ENCODE results near the gene ZNF236. TPM values are rescaled to one million over a fixed set of nuclear protein-coding genes. Genes with fewer than 3 reads are reported as not detected.

The ZNF236 gene
- total and polyA plus RNA-seq, 2 donors (not counting 1 experiment from before 2014, with no cell fraction given) = 2.9 to 8.4 TPM

DNA sequence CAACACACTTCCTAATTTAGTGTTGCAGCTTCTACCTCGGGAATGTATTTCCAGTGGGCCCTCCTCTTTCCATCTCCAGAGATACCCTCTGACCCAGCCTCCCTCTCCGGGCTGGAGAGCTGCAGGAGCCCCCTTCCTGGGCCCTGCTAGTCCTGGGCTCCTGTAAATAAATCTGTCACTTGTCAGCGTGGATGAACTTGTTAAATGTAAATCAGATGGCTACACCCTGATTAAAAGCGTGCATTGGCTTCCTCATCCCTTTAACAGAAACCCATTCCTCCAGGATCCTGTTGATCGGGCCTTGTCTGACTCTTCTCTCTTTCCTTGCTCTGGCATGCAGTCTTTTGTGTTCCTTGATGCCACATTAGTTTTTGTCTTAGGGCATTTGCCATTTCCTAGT, 2.4 kb downstream of the ZNF236 start:
- Histone ChIP-seq H3K79me2 (ENCODE audit: control insufficient read depth, insufficient read depth, low read length) (peaks cover 49% of the 10 kb centered on the region), H3K4me1 (ENCODE audit: control insufficient read depth, extremely low read depth, insufficient read depth, low read length) (no peaks in the 10 kb centered on the region), H4K20me1 (ENCODE audit: control insufficient read depth, extremely low read depth, insufficient read depth, low read length) (no peaks in the 10 kb centered on the region), H3K27ac (ENCODE audit: insufficient read depth, low read length) (no peak overlapping the region), H3K9me3 (ENCODE audit: control insufficient read depth, insufficient read depth, low read depth, low read length) (no peaks in the 10 kb centered on the region), H3K27me3 (ENCODE audit: control insufficient read depth, insufficient read depth, low read length) (no peaks in the 10 kb centered on the region), H3K36me3 (ENCODE audit: control insufficient read depth, insufficient read depth, low read length) (no peaks in the 10 kb centered on the region), H3K4me2 (ENCODE audit: extremely low read depth, insufficient read depth, low read length) (no peak overlapping the region), H2AFZ (ENCODE audit: low read length) (no peak overlapping the region), H3K4me3 (replicated peaks in 1 of 4; ENCODE audit: control extremely low read depth in 1 of 4, insufficient read depth in 1 of 4, low read depth in 3 of 4, low read length in 4 of 4) (no peak overlapping the region), H3K9ac (ENCODE audit: insufficient read depth, low read length) (no peak overlapping the region)
- DNase-seq (ENCODE audit: low read depth in 2 of 2) = no peak
- no peak for TF ChIP-seq EZH2 (IDR thresholded peaks at IDR 0.05; ENCODE audit: low read length, missing control alignments)
- TF ChIP-seq, protein P1, sequence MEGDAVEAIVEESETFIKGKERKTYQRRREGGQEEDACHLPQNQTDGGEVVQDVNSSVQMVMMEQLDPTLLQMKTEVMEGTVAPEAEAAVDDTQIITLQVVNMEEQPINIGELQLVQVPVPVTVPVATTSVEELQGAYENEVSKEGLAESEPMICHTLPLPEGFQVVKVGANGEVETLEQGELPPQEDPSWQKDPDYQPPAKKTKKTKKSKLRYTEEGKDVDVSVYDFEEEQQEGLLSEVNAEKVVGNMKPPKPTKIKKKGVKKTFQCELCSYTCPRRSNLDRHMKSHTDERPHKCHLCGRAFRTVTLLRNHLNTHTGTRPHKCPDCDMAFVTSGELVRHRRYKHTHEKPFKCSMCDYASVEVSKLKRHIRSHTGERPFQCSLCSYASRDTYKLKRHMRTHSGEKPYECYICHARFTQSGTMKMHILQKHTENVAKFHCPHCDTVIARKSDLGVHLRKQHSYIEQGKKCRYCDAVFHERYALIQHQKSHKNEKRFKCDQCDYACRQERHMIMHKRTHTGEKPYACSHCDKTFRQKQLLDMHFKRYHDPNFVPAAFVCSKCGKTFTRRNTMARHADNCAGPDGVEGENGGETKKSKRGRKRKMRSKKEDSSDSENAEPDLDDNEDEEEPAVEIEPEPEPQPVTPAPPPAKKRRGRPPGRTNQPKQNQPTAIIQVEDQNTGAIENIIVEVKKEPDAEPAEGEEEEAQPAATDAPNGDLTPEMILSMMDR (conservative IDR thresholded peaks at IDR 0.05 in 1 of 2, IDR thresholded peaks at IDR 0.05 in 1 of 2; ENCODE audit: low read depth in 1 of 2, low read length in 2 of 2) = no peak

GRCh38 chr18:76827205-76828200, 5.1 kb downstream of the ZNF236 start:
- Histone ChIP-seq H3K4me1 (ENCODE audit: control insufficient read depth, extremely low read depth, insufficient read depth, low read length) (no peaks in the 10 kb centered on the region), H3K79me2 (ENCODE audit: control insufficient read depth, insufficient read depth, low read length) (peaks cover 40% of the 10 kb centered on the region), H3K4me3 (replicated peaks in 1 of 4; ENCODE audit: control extremely low read depth in 1 of 4, insufficient read depth in 1 of 4, low read depth in 3 of 4, low read length in 4 of 4) (no peak overlapping the region), H4K20me1 (ENCODE audit: control insufficient read depth, extremely low read depth, insufficient read depth, low read length) (no peaks in the 10 kb centered on the region), H3K27me3 (ENCODE audit: control insufficient read depth, insufficient read depth, low read length) (no peaks in the 10 kb centered on the region), H3K36me3 (ENCODE audit: control insufficient read depth, insufficient read depth, low read length) (no peaks in the 10 kb centered on the region), H3K9me3 (ENCODE audit: control insufficient read depth, insufficient read depth, low read depth, low read length) (no peaks in the 10 kb centered on the region), H2AFZ (ENCODE audit: low read length) (no peak overlapping the region), H3K27ac (ENCODE audit: insufficient read depth, low read length) (no peak overlapping the region), H3K9ac (ENCODE audit: insufficient read depth, low read length) (no peak overlapping the region), H3K4me2 (ENCODE audit: extremely low read depth, insufficient read depth, low read length) (no peak overlapping the region)
- TF ChIP-seq, protein P1 (conservative IDR thresholded peaks at IDR 0.05 in 1 of 2, IDR thresholded peaks at IDR 0.05 in 1 of 2; ENCODE audit: low read depth in 1 of 2, low read length in 2 of 2) = no peak
- TF ChIP-seq EZH2 (IDR thresholded peaks at IDR 0.05; ENCODE audit: low read length, missing control alignments) = no peak
- peak in 1 of 2 donors; percentile 30 for DNase-seq (ENCODE audit: low read depth in 2 of 2)

GRCh38 chr18:76834379-76834778, 12.0 kb downstream of the ZNF236 start:
- H3K9ac ChIP-seq (ENCODE audit: insufficient read depth, low read length) = no peak overlapping the region
- H4K20me1 ChIP-seq (ENCODE audit: control insufficient read depth, extremely low read depth, insufficient read depth, low read length) = no peaks in the 10 kb centered on the region
- H3K4me3 ChIP-seq (replicated peaks in 1 of 4; ENCODE audit: control extremely low read depth in 1 of 4, insufficient read depth in 1 of 4, low read depth in 3 of 4, low read length in 4 of 4) = no peak overlapping the region
- TF ChIP-seq, protein P1 (conservative IDR thresholded peaks at IDR 0.05 in 1 of 2, IDR thresholded peaks at IDR 0.05 in 1 of 2; ENCODE audit: low read depth in 1 of 2, low read length in 2 of 2) = no peak
- TF ChIP-seq EZH2 (IDR thresholded peaks at IDR 0.05; ENCODE audit: low read length, missing control alignments) = no peak
- H3K27me3 ChIP-seq (ENCODE audit: control insufficient read depth, insufficient read depth, low read length) = no peaks in the 10 kb centered on the region
- no peaks in the 10 kb centered on the region for H3K36me3 ChIP-seq (ENCODE audit: control insufficient read depth, insufficient read depth, low read length)
- DNase-seq (ENCODE audit: low read depth in 2 of 2) = no peak
- H2AFZ ChIP-seq (ENCODE audit: low read length) = no peak overlapping the region
- peaks cover 31% of the 10 kb centered on the region for H3K79me2 ChIP-seq (ENCODE audit: control insufficient read depth, insufficient read depth, low read length)
- no peak overlapping the region for H3K27ac ChIP-seq (ENCODE audit: insufficient read depth, low read length)
- H3K4me2 ChIP-seq (ENCODE audit: extremely low read depth, insufficient read depth, low read length) = no peak overlapping the region
- H3K4me1 ChIP-seq (ENCODE audit: control insufficient read depth, extremely low read depth, insufficient read depth, low read length) = peaks cover 2% of the 10 kb centered on the region
- no peaks in the 10 kb centered on the region for H3K9me3 ChIP-seq (ENCODE audit: control insufficient read depth, insufficient read depth, low read depth, low read length)

Data from fibroblast of lung (primary cell).